ENCODE data around the gene ALS2.
"Not testable (repeated sequence)": the region's sequence is repeated elsewhere in the genome, so short reads cannot be mapped to it uniquely, and the experiment has no call there.

Gene ALS2

GRCh38 chr2:201780674-201781493, at the start of gene ALS2:
Gene ALS2, minus strand, starts transcription at chr2:201780933. Its CDS starts 12,048 bp downstream, at chr2:201768885.
- DNase-seq (peak; percentile 95), ATAC-seq (peak; percentile 97)

- no peak for DNase-seq
- no peak for ATAC-seq
Measured at GRCh38 chr2:201828220-201828619, 47.5 kb upstream of the ALS2 start.

- ATAC-seq, result no peak
- DNase-seq, result no peak
Measured at GRCh38 chr2:201827621-201828020, 46.9 kb upstream of the ALS2 start.

- ATAC-seq (no peak), DNase-seq (no peak)
Measured at GRCh38 chr2:201824212-201824611, 43.5 kb upstream of the ALS2 start.

- no peak for ATAC-seq
Measured at GRCh38 chr2:201821080-201821479, 40.3 kb upstream of the ALS2 start.

GRCh38 chr2:201820383-201821007, 39.8 kb upstream of the ALS2 start:
- ATAC-seq, result no peak
- no peak for DNase-seq

More at GRCh38 chr2:201821080-201821479, 40.3 kb upstream of the ALS2 start:
- no peak for DNase-seq

- DNase-seq (no peak), ATAC-seq (no peak)
Measured at GRCh38 chr2:201816657-201817575, 36.2 kb upstream of the ALS2 start.

GRCh38 chr2:201813996-201814760, 33.4 kb upstream of the ALS2 start:
- ATAC-seq (no peak), DNase-seq (no peak)

- not testable (repeated sequence) for DNase-seq, ATAC-seq
Measured at GRCh38 chr2:201810604-201811003, 29.9 kb upstream of the ALS2 start.

GRCh38 chr2:201809633-201810032, 28.9 kb upstream of the ALS2 start:
- DNase-seq (no peak), ATAC-seq (no peak)

GRCh38 chr2:201808027-201808426, 27.3 kb upstream of the ALS2 start:
- ATAC-seq (no peak), DNase-seq (no peak)

GRCh38 chr2:201807452-201807999, 26.8 kb upstream of the ALS2 start:
- no peak for DNase-seq
- no peak for ATAC-seq

GRCh38 chr2:201806442-201807170, 25.9 kb upstream of the ALS2 start, which contains the start of gene CDK15:
Gene CDK15, plus strand, starts transcription at chr2:201806537. Its CDS starts 128 bp downstream, at chr2:201806665.
- ATAC-seq (no peak), DNase-seq (no peak)

GRCh38 chr2:201798914-201799285, 18.2 kb upstream of the ALS2 start:
- ATAC-seq, result not testable (repeated sequence)

GRCh38 chr2:201798252-201798913, 17.6 kb upstream of the ALS2 start:
- DNase-seq (no peak), ATAC-seq (no peak)

More at GRCh38 chr2:201798914-201799285, 18.2 kb upstream of the ALS2 start:
- not testable (repeated sequence) for DNase-seq

- DNase-seq, result no peak
Measured at GRCh38 chr2:201797175-201797840, 16.6 kb upstream of the ALS2 start.

GRCh38 chr2:201796478-201796865, 15.7 kb upstream of the ALS2 start:
- no peak for ATAC-seq
- DNase-seq, result no peak

More at GRCh38 chr2:201797175-201797840, 16.6 kb upstream of the ALS2 start:
- ATAC-seq, result no peak

- ATAC-seq, result no peak
- DNase-seq, result no peak
Measured at GRCh38 chr2:201795607-201796477, 15.1 kb upstream of the ALS2 start.

Data from stimulated activated naive CD8-positive, alpha-beta T cell treated with anti-CD3 and anti-CD28 coated beads, Interleukin-15, Interleukin-2, amounts not matched to agents 100 U/mL and 50 U/mL, for 24 hours (primary cell).